IPS-NIHi7 (cell line): ENCODE data around the gene SYT2.
A peak's percentile ranks its signal among the peaks of the same experiment; 100 is the strongest.
"Not testable (repeated sequence)": the region's sequence is repeated elsewhere in the genome, so short reads cannot be mapped to it uniquely, and the experiment has no call there.

Experiments
- DNase-seq: peaks from one replicate; pipeline ENCODE4 v3.0.0; 2012; ENCODE audit warnings: mixed read lengths; ENCODE audit errors: extremely low spot score

SYT2 gene

GRCh38 chr1:202592146-202592545 lies 118.1 kb downstream of the SYT2 start:
- no peak for DNase-seq

- DNase-seq, result no peak
Observed at GRCh38 chr1:202591515-202591914, 118.7 kb downstream of the SYT2 start.

- no peak for DNase-seq
Observed at GRCh38 chr1:202590975-202591411, 119.3 kb downstream of the SYT2 start.

GRCh38 chr1:202590126-202590525 lies 120.1 kb downstream of the SYT2 start:
- DNase-seq, result no peak

GRCh38 chr1:202589190-202589930 lies 120.9 kb downstream of the SYT2 start:
- peak; percentile 67 for DNase-seq

GRCh38 chr1:202588503-202589189 lies 121.6 kb downstream of the SYT2 start:
- no peak for DNase-seq

- no peak for DNase-seq
Observed at GRCh38 chr1:202587859-202588485, 122.3 kb downstream of the SYT2 start.

GRCh38 chr1:202586871-202587270 lies 123.4 kb downstream of the SYT2 start:
- DNase-seq, result no peak

- no peak for DNase-seq
Observed at GRCh38 chr1:202586018-202586821, 124.0 kb downstream of the SYT2 start.

GRCh38 chr1:202585590-202585933 lies 124.7 kb downstream of the SYT2 start:
- DNase-seq, result no peak

GRCh38 chr1:202584707-202585589 lies 125.3 kb downstream of the SYT2 start:
- DNase-seq, result no peak

- not testable (repeated sequence) for DNase-seq
Observed at GRCh38 chr1:202582350-202582749, 127.9 kb downstream of the SYT2 start.

- DNase-seq, result no peak
Observed at GRCh38 chr1:202580619-202581018, 129.6 kb downstream of the SYT2 start.

GRCh38 chr1:202579806-202580205 lies 130.4 kb downstream of the SYT2 start:
- no peak for DNase-seq

GRCh38 chr1:202578565-202578964 lies 131.7 kb downstream of the SYT2 start:
- no peak for DNase-seq

GRCh38 chr1:202578001-202578504 lies 132.2 kb downstream of the SYT2 start:
- DNase-seq, result no peak

- no peak for DNase-seq
Observed at GRCh38 chr1:202577381-202577780, 132.9 kb downstream of the SYT2 start.

GRCh38 chr1:202576816-202577215 lies 133.4 kb downstream of the SYT2 start:
- no peak for DNase-seq

GRCh38 chr1:202575918-202576653 lies 134.2 kb downstream of the SYT2 start:
- no peak for DNase-seq

GRCh38 chr1:202572867-202573266 lies 137.4 kb downstream of the SYT2 start:
- no peak for DNase-seq
